DND-41 (cell line): ENCODE data around the gene PRKAR2B.

Experiments
- ATAC-seq: fragments of 200-7000 bp; cut with Tn5 transposase; 3 replicates; pipeline ENCODE4 v1.9.1; 2021; ENCODE audit warnings: low read depth; ENCODE audit not compliant: insufficient read depth
- DNase-seq: peaks from one replicate; pipeline ENCODE4 v3.0.0-alpha.2; 2020
- H2AFZ ChIP-seq: 2 replicates; pipeline ENCODE4 v1.6.0; 2012; ENCODE audit warnings: low read depth, low read length
- H3K27ac ChIP-seq: 2 replicates; pipeline ENCODE4 v1.5.1; 2012; ENCODE audit warnings: low read length, inconsistent platforms
- H3K27me3 ChIP-seq: fragments of 200-600 bp; sonication (generic); 2 replicates; pipeline ENCODE4 v1.6.0; 2012; ENCODE audit warnings: low read length, mild to moderate bottlenecking, inconsistent platforms; ENCODE audit not compliant: insufficient read depth, poor library complexity
- H3K36me3 ChIP-seq: 2 replicates; pipeline ENCODE4 v1.5.1; 2012; ENCODE audit warnings: low read length, inconsistent platforms; ENCODE audit not compliant: insufficient read depth
- H3K4me1 ChIP-seq: 2 replicates; pipeline ENCODE4 v1.5.1; 2012; ENCODE audit warnings: mild to moderate bottlenecking, low read length; ENCODE audit not compliant: insufficient read depth
- H3K4me2 ChIP-seq: 2 replicates; pipeline ENCODE4 v1.6.0; 2012; ENCODE audit warnings: mild to moderate bottlenecking, moderate library complexity, low read length, inconsistent platforms; ENCODE audit not compliant: insufficient read depth
- H3K4me3 ChIP-seq, 2 experiments: fragments of 200-600 bp in 1 of 2; shearing (Covaris generic) in 1 of 2; 2 replicates each; pipeline ENCODE4 v1.5.1; 2012 to 2016; ENCODE audit warnings: inconsistent platforms in 2 of 2, low read length in 2 of 2, mild to moderate bottlenecking in 2 of 2, low read depth in 1 of 2, moderate library complexity in 1 of 2
- H3K79me2 ChIP-seq: 2 replicates; pipeline ENCODE4 v1.6.0; 2012; ENCODE audit warnings: low read length, inconsistent platforms; ENCODE audit not compliant: insufficient read depth
- H3K9ac ChIP-seq: 2 replicates; pipeline ENCODE4 v1.6.0; 2012; ENCODE audit warnings: low read depth, mild to moderate bottlenecking, inconsistent platforms, low read length, moderate library complexity
- H3K9me3 ChIP-seq: 2 replicates; pipeline ENCODE4 v1.5.1; 2012; ENCODE audit warnings: low read length, moderate library complexity, mild to moderate bottlenecking, inconsistent platforms; ENCODE audit not compliant: insufficient read depth, severe bottlenecking
- H4K20me1 ChIP-seq: 2 replicates; pipeline ENCODE4 v1.6.0; 2012; ENCODE audit warnings: low read length; ENCODE audit not compliant: insufficient read depth
- CTCF ChIP-seq: IDR thresholded peaks from 2 replicates; pipeline ENCODE4 v1.5.1; 2012; ENCODE audit warnings: borderline replicate concordance, low read length, moderate library complexity, mild to moderate bottlenecking; ENCODE audit not compliant: poor library complexity, severe bottlenecking; ENCODE audit errors: extremely low read depth
- EZH2 ChIP-seq: IDR thresholded peaks from 3 replicates; pipeline ENCODE4 v1.6.1; 2012; ENCODE audit warnings: borderline replicate concordance, low read depth, mild to moderate bottlenecking, moderate library complexity, low read length, inconsistent platforms; ENCODE audit not compliant: severe bottlenecking

PRKAR2B gene

GRCh38 chr7:107072133-107072532 lies 27.6 kb downstream of the PRKAR2B start:
- ATAC-seq (no peak), DNase-seq (no peak)
- TF ChIP-seq CTCF (no peak), EZH2 (no peak)
- H3K9me3 ChIP-seq, result no peaks in the 10 kb centered on the region
- no peaks in the 10 kb centered on the region for H3K4me1 ChIP-seq
- H3K9ac ChIP-seq, result no peak overlapping the region
- H3K79me2 ChIP-seq, result no peaks in the 10 kb centered on the region
- no peak overlapping the region for H3K4me3 ChIP-seq
- no peak overlapping the region for H3K27ac ChIP-seq
- no peak overlapping the region for H3K4me2 ChIP-seq
- H4K20me1 ChIP-seq, result no peaks in the 10 kb centered on the region
- H3K36me3 ChIP-seq, result no peaks in the 10 kb centered on the region
- H2AFZ ChIP-seq, result no peak overlapping the region
- no peaks in the 10 kb centered on the region for H3K27me3 ChIP-seq

- Histone ChIP-seq H3K4me3 (no peak overlapping the region), H3K27me3 (no peaks in the 10 kb centered on the region), H4K20me1 (no peaks in the 10 kb centered on the region), H3K9me3 (no peaks in the 10 kb centered on the region), H3K4me2 (no peak overlapping the region), H2AFZ (no peak overlapping the region), H3K27ac (no peak overlapping the region), H3K9ac (no peak overlapping the region), H3K4me1 (no peaks in the 10 kb centered on the region), H3K36me3 (no peaks in the 10 kb centered on the region), H3K79me2 (no peaks in the 10 kb centered on the region)
- DNase-seq, result no peak
- TF ChIP-seq EZH2, result no peak
- TF ChIP-seq CTCF, result no peak
- no peak for ATAC-seq
Measured at GRCh38 chr7:107075863-107076574, 31.5 kb downstream of the PRKAR2B start.

GRCh38 chr7:107076781-107077698 lies 32.5 kb downstream of the PRKAR2B start:
- Histone ChIP-seq H3K36me3 (no peaks in the 10 kb centered on the region), H3K9ac (no peak overlapping the region), H3K4me1 (no peaks in the 10 kb centered on the region), H2AFZ (no peak overlapping the region), H3K9me3 (no peaks in the 10 kb centered on the region), H3K4me3 (no peak overlapping the region), H3K79me2 (no peaks in the 10 kb centered on the region), H3K27ac (no peak overlapping the region), H3K27me3 (no peaks in the 10 kb centered on the region), H4K20me1 (no peaks in the 10 kb centered on the region), H3K4me2 (no peak overlapping the region)
- ATAC-seq, result no peak
- TF ChIP-seq CTCF (no peak), EZH2 (no peak)
- no peak for DNase-seq
